H9 (cell line): ENCODE results near the gene SRGAP1. TPM values are rescaled to one million over a fixed set of nuclear protein-coding genes. Genes with fewer than 3 reads are reported as not detected.

ENCODE experiments used
- DNase-seq: peaks from one replicate; pipeline ENCODE4 v3.0.0-alpha.2; 2017
- H2AFZ ChIP-seq: one replicate; pipeline ENCODE4 v1.6.1; 2013; ENCODE audit warnings: mild to moderate bottlenecking, low read length, control low read depth, moderate library complexity
- H2AK5ac ChIP-seq: 2 replicates; pipeline ENCODE4 v1.6.1; 2013; ENCODE audit warnings: low read length, control low read depth, mixed read lengths; ENCODE audit not compliant: insufficient read length
- H2BK120ac ChIP-seq: one replicate; pipeline ENCODE4 v1.6.1; 2013; ENCODE audit warnings: low read depth, mild to moderate bottlenecking, low read length, control low read depth, inconsistent platforms; ENCODE audit not compliant: poor library complexity, severe bottlenecking
- H2BK12ac ChIP-seq: 2 replicates; pipeline ENCODE4 v1.6.1; 2013; ENCODE audit warnings: low read length, control low read depth, mixed read lengths, low read depth; ENCODE audit not compliant: insufficient read length
- H2BK15ac ChIP-seq: 2 replicates; pipeline ENCODE4 v1.6.1; 2013; ENCODE audit warnings: low read depth, low read length, control low read depth
- H2BK20ac ChIP-seq: one replicate; pipeline ENCODE4 v1.6.1; 2013; ENCODE audit warnings: low read depth, mild to moderate bottlenecking, low read length, control low read depth, inconsistent platforms; ENCODE audit not compliant: poor library complexity, severe bottlenecking
- H2BK5ac ChIP-seq: 2 replicates; pipeline ENCODE4 v1.6.1; 2013; ENCODE audit warnings: low read length, control low read depth, mixed read lengths; ENCODE audit not compliant: insufficient read length
- H3K14ac ChIP-seq: 2 replicates; pipeline ENCODE4 v1.6.1; 2013; ENCODE audit warnings: low read length, control low read depth; ENCODE audit not compliant: insufficient read depth
- H3K18ac ChIP-seq: 2 replicates; pipeline ENCODE4 v1.6.1; 2013; ENCODE audit warnings: low read depth, mild to moderate bottlenecking, mixed read lengths, low read length, control low read depth; ENCODE audit not compliant: insufficient read length
- H3K23ac ChIP-seq: 2 replicates; pipeline ENCODE4 v1.6.1; 2013; ENCODE audit warnings: low read length, control low read depth, mixed read lengths, low read depth; ENCODE audit not compliant: insufficient read length
- H3K23me2 ChIP-seq: 2 replicates; pipeline ENCODE4 v1.6.1; 2013; ENCODE audit warnings: low read depth, mild to moderate bottlenecking, mixed read lengths, low read length, control low read depth; ENCODE audit not compliant: insufficient read length, poor library complexity, severe bottlenecking
- H3K27ac ChIP-seq: 2 replicates; pipeline ENCODE4 v1.5.1; 2013; ENCODE audit warnings: low read length, control low read depth, mixed read lengths, low read depth; ENCODE audit not compliant: insufficient read length
- H3K27me3 ChIP-seq: 2 replicates; pipeline ENCODE4 v1.6.1; 2013; ENCODE audit warnings: low read length, control low read depth, inconsistent platforms; ENCODE audit not compliant: insufficient read depth
- H3K4ac ChIP-seq: 2 replicates; pipeline ENCODE4 v1.6.1; 2013; ENCODE audit warnings: low read depth, mild to moderate bottlenecking, control low read depth, inconsistent platforms, low read length, moderate library complexity
- H3K4me1 ChIP-seq: 2 replicates; pipeline ENCODE4 v1.6.1; 2013; ENCODE audit warnings: low read length, control low read depth, inconsistent platforms; ENCODE audit not compliant: insufficient read depth
- H3K4me2 ChIP-seq: 2 replicates; pipeline ENCODE4 v1.6.1; 2013; ENCODE audit warnings: low read length, control low read depth, mixed read lengths; ENCODE audit not compliant: insufficient read length, insufficient read depth
- H3K56ac ChIP-seq: 2 replicates; pipeline ENCODE4 v1.6.1; 2013; ENCODE audit warnings: low read depth, mild to moderate bottlenecking, mixed read lengths, low read length, control low read depth; ENCODE audit not compliant: insufficient read length
- H3K79me1 ChIP-seq: 2 replicates; pipeline ENCODE4 v1.6.1; 2013; ENCODE audit warnings: low read depth, mild to moderate bottlenecking, moderate library complexity, low read length, control low read depth, inconsistent platforms; ENCODE audit not compliant: insufficient read depth, poor library complexity, severe bottlenecking
- H3K79me2 ChIP-seq: 2 replicates; pipeline ENCODE4 v1.6.1; 2013; ENCODE audit warnings: low read length, control low read depth, inconsistent platforms; ENCODE audit not compliant: insufficient read depth
- H3K9ac ChIP-seq: 2 replicates; pipeline ENCODE4 v1.6.1; 2013; ENCODE audit warnings: low read length, control low read depth, mixed read lengths; ENCODE audit not compliant: insufficient read length; ENCODE audit errors: extremely low read depth
- H3K9me3 ChIP-seq: one replicate; pipeline ENCODE4 v1.6.1; 2013; ENCODE audit warnings: low read depth, low read length, inconsistent platforms; ENCODE audit not compliant: control insufficient read depth
- H3T11ph ChIP-seq: one replicate; pipeline ENCODE4 v1.6.1; 2013; ENCODE audit warnings: mild to moderate bottlenecking, low read length, control low read depth, inconsistent platforms
- H4K20me1 ChIP-seq: one replicate; pipeline ENCODE4 v1.6.1; 2013; ENCODE audit not compliant: control insufficient read depth, insufficient read length, insufficient read depth
- H4K5ac ChIP-seq: 2 replicates; pipeline ENCODE4 v1.6.1; 2013; ENCODE audit warnings: low read depth, mild to moderate bottlenecking, mixed read lengths, low read length, control low read depth; ENCODE audit not compliant: insufficient read length
- H4K8ac ChIP-seq: replicated peaks from 2 replicates; pipeline ENCODE4 v1.6.1; 2013; ENCODE audit warnings: low read length, control low read depth, mixed read lengths, low read depth; ENCODE audit not compliant: insufficient read length
- H4K91ac ChIP-seq: 2 replicates; pipeline ENCODE4 v1.6.1; 2013; ENCODE audit warnings: low read depth, mild to moderate bottlenecking, moderate library complexity, mixed read lengths, low read length, control low read depth; ENCODE audit not compliant: insufficient read length
- H3K27ac Mint-ChIP-seq, 3 experiments: 2 replicates in 2 of 3; 3 replicates in 1 of 3; pipeline ENCODE4 v1.8.0; 2020 to 2021; ENCODE audit warnings: mixed read lengths in 3 of 3, mild to moderate bottlenecking in 1 of 3, moderate library complexity in 1 of 3
- H3K27me3 Mint-ChIP-seq: 2 replicates; pipeline ENCODE4 v1.8.0; 2021; ENCODE audit warnings: low read depth, mild to moderate bottlenecking, moderate library complexity, mixed read lengths
- H3K36me3 Mint-ChIP-seq, 3 experiments: 2 replicates in 2 of 3; 3 replicates in 1 of 3; pipeline ENCODE4 v1.8.0; 2020 to 2021; ENCODE audit warnings: low read depth in 3 of 3, mixed read lengths in 3 of 3; ENCODE audit not compliant: insufficient read depth in 1 of 3
- H3K4me1 Mint-ChIP-seq, 2 experiments: 2 replicates each; pipeline ENCODE4 v1.8.0; 2020; ENCODE audit warnings: mixed read lengths in 2 of 2
- H3K4me3 Mint-ChIP-seq, 2 experiments: 2 replicates in 1 of 2; 3 replicates in 1 of 2; pipeline ENCODE4 v1.8.0; 2020 to 2021; ENCODE audit warnings: mild to moderate bottlenecking in 2 of 2, mixed read lengths in 2 of 2, moderate library complexity in 1 of 2
- H3K9me3 Mint-ChIP-seq, 2 experiments: 2 replicates in 1 of 2; 3 replicates in 1 of 2; pipeline ENCODE4 v1.8.0; 2020; ENCODE audit warnings: mild to moderate bottlenecking in 2 of 2, mixed read lengths in 2 of 2, moderate library complexity in 1 of 2
- CTCF ChIP-seq: fragments of 200-600 bp; sonication (generic); conservative IDR thresholded peaks from 3 replicates; pipeline ENCODE4 v1.8.0; 2021; ENCODE audit warnings: antibody characterized with exemption, mild to moderate bottlenecking
- WGBS: extraction: QIAGEN DNeasy Blood & Tissue Kit; methylation state at CpG from one replicate; pipeline ENCODE4 v1.1.7; 2013; ENCODE audit warnings: missing lambda C conversion rate, low lambda C conversion rate, mixed read lengths; ENCODE audit not compliant: insufficient read length; ENCODE audit errors: extremely low coverage; 5-methylcytosine and 5-hydroxymethylcytosine counted together
- total RNA-seq: library from RNA; stranded (reverse); gene quantifications from 2 replicates; pipeline ENCODE4 v1.2.1, GENCODE V29; 2021

SRGAP1 gene
- total RNA-seq, 1 experiment from 2014 or later: 4.8 TPM

- Histone ChIP-seq H4K20me1 (no peaks in the 10 kb centered on the region), H3K4ac (no peak overlapping the region), H3K4me2 (no peak overlapping the region), H3K23me2 (no peaks in the 10 kb centered on the region), H2AK5ac (no peak overlapping the region), H3K56ac (no peak overlapping the region), H3K14ac (no peak overlapping the region), H2BK20ac (no peak overlapping the region), H4K91ac (no peak overlapping the region), H3K9me3 (no peaks in the 10 kb centered on the region), H3K18ac (no peak overlapping the region), H3K27me3 (no peaks in the 10 kb centered on the region), H2BK12ac (no peak overlapping the region), H3K79me1 (no peaks in the 10 kb centered on the region), H3K4me1 (no peaks in the 10 kb centered on the region), H2BK120ac (no peak overlapping the region), H3K27ac (no peak overlapping the region), H3K9ac (no peak overlapping the region), H2BK15ac (no peak overlapping the region), H4K5ac (no peak overlapping the region), H2BK5ac (no peak overlapping the region), H2AFZ (no peak overlapping the region), H3K23ac (no peak overlapping the region), H3K79me2 (no peaks in the 10 kb centered on the region), H3T11ph (no peak overlapping the region), H4K8ac (no peak overlapping the region)
- TF ChIP-seq CTCF: no peak
- Mint-ChIP-seq H3K27me3 (no peaks in the 10 kb centered on the region), H3K9me3 (no peaks in the 10 kb centered on the region; a peak in 1 of 5 replicates), H3K36me3 (no peaks in the 10 kb centered on the region; a peak in 1 of 7 replicates), H3K4me3 (no peak overlapping the region), H3K4me1 (peaks cover 0 to 7% of the 10 kb centered on the region in 2 experiments; a peak in 2 of 4 replicates), H3K27ac (no peak overlapping the region; a peak in 1 of 7 replicates)
- no CpG with 5 or more reads among the region's 6 CpGs for WGBS
- DNase-seq: no peak
Measured at GRCh38 chr12:63816031-63816430, 28.5 kb upstream of the SRGAP1 start.
